SIG-M5 (cell line): ENCODE data around the gene WDR33.

ENCODE experiments used
- DNase-seq: peaks from one replicate; lab custom pipeline; 2025; lab: John Stamatoyannopoulos, UW

WDR33 gene

GRCh38 chr2:127672341-127673224, 138.4 kb downstream of the WDR33 start:
- no peak for DNase-seq

DNA sequence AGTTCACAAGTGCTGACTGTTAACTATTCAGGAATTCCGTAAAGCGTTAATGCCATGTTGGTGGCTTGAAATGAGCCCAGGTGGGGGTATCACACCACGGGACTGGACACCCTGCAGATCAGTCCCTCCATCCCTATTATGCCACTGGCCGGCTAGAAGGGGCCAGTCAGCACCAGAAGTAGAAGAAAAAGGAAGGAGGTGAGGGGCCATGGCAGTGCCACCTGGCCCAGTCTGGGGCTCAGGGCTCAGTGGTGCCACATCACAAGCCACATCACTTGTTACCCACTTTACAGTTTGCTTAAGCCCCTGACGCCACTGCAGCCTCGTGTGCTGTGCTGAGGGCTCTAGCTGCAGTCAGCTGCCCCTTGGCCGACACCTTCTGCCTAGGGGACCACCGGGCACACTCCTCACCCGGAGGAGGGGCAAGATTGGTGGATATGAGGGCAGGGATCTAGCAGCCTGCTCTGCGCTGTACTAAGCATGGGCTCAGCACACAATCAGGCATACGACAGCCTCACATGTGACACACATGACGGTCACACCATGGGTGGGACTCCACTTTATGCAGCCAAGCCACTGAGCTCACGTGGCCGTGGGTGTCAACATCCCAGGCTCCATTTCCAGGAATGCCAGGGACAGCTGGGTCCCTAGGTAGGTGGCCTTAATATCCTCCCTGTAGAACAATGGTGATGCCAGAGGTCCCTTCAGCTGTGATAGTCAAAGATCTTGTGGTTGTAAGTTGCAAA, 139.2 kb downstream of the WDR33 start:
- DNase-seq = no peak

- no peak for DNase-seq
Observed at GRCh38 chr2:127670957-127671290, 140.0 kb downstream of the WDR33 start.

- DNase-seq = no peak
Observed at GRCh38 chr2:127670055-127670956, 140.7 kb downstream of the WDR33 start.

GRCh38 chr2:127669056-127669455, 141.9 kb downstream of the WDR33 start:
- DNase-seq = no peak

GRCh38 chr2:127665267-127665893, 145.6 kb downstream of the WDR33 start:
- no peak for DNase-seq

DNA sequence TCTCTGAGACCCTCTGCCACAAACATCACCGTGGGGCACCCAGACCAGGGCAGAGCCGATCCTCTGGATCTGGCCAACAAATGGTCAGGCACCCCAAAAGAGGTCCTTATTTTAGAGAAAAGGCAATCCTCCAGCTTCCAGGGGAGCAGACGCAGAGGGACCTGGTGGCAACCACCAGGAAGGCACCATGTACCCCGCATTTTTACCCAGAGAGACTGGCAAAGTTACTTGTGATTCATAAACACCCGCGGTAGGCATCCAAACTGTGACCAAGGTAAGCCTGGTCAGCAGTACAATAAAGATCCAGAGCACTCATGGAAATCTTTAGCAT, 146.1 kb downstream of the WDR33 start:
- DNase-seq = no peak

DNA sequence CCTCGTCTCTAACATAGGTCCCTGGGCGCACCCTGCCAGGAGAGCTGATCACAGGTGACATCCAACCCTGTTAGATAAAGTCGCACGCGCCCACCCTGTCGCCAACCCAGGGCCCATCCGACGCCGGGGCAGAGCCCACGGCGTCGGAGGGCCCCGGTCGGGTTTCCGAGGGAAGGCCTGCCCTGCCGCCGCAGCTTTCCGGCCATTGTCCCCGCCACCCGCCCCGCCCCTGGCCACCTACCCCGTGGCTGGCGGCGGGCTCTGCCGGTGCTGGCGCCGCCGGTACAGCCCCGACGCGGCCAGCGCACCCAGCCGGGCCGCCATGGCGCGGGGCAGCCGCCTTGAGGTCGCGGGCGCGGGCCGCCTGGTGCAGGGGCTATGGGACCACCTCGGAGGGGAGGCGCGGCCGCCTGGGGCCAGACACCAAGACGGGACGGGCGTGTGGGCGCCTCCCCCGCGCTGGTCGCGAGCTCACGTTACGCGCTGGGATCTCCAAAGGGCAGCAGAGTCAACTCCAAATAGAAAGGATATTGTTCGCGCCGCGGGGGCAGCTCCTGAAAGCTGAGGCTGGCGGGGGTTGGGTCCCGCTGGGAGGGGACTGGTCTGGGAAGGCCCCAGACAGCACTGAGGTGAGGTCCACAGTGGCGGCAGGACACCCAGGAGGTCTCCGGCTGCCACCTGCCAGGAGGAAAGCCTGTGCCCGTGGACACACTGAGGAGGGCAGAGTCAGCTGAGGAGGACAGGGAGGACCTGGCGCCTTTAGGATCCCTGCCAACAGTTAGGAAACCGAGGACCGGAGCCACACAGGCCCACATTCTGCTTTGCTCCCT, 146.7 kb downstream of the WDR33 start:
- DNase-seq = no peak

- DNase-seq = no peak
Observed at GRCh38 chr2:127663566-127664064, 147.4 kb downstream of the WDR33 start.

- DNase-seq = no peak
Observed at GRCh38 chr2:127662937-127663565, 147.9 kb downstream of the WDR33 start.

GRCh38 chr2:127661949-127662510, 148.9 kb downstream of the WDR33 start:
- no peak for DNase-seq

DNA sequence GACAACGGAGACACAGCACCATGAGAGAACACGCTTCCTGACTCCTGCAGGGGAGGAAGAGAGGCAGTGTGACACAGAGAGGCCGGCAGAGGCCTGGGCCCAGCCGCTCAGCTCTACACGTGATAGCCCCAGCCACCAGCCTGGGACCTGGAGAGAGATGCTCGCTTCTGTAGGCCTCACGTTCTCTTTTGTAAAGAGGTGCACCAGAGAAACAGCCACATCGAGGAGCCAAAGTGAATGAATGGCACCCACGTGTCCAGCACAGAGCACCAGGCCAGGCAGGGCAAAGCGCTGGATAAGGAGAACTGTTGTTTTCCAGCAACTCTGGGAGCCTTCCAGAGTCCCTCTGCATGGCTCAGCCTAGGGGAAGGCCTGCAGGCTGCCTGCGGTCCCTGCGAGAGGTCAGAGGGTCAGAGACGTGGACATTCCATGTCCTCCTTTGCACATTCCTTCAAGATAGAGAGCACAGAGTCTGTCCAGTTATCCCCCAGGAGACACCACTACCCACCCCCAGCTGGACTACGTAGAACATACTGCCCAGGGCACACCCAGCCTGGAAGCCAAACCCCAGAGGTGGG, 149.8 kb downstream of the WDR33 start:
- no peak for DNase-seq

DNA sequence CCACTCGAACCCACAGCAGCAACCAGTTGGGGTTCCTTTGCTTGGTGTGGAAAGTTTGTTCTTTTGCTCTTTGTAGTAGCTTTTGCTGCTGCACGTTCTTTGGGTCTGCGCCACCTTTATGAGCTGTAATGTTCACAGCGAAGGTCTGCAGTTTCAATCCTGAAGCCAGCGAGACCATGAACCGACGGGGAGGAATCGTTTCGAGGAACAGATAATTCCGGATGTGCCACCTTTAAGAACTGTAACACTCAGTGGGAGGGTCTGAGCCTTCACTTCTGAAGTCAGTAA, 150.7 kb downstream of the WDR33 start:
- no peak for DNase-seq

GRCh38 chr2:127659408-127660290, 151.3 kb downstream of the WDR33 start:
- DNase-seq = no peak

DNA sequence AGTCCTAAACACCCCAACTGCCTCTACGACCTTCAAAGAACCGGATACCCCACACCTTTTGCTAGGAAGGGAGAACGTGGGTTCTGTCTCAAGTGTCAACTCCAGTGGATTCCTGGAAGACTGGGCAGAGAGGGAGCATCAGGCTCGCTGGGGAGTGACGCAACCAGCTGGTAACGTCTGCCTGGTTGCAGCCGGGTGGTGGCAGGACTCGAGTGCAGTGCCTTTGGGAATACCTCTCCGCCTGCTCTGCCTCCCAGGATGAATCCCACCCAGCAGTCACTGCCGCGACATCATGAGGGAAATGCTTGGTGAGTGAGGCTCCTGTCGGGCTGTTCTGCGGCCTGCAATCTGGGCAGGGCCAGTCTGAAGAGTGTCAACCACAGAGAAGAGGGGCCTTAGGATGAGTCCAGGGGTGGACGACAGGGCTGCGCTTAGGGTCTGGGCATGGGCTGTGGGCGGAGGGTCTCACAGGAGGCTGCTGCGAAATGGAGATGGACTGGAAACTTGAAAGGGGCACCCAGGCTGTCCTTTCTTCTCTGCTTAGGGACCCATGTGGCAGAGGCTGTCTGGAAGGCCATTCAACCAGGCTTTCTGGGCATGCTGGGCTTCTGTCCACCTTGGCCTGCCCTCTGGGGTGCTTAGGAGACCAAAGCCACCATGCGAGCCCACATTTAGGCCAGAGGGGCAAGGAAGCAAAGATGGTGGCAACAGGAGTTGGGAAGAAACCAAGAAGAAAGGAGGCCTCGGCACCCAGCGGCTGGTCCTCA, 152.1 kb downstream of the WDR33 start:
- no peak for DNase-seq

GRCh38 chr2:127658146-127658545, 152.8 kb downstream of the WDR33 start:
- DNase-seq = no peak

- no peak for DNase-seq
Observed at GRCh38 chr2:127657232-127657595, 153.8 kb downstream of the WDR33 start.

- no peak for DNase-seq
Observed at GRCh38 chr2:127656569-127657231, 154.3 kb downstream of the WDR33 start.
